K562 (cell line): ENCODE results near the gene RBMX.

ENCODE experiments used
- FOXA3 ChIP-seq, 2 experiments: fragments of 450-650 bp in 1 of 2; sonication (generic) in 1 of 2; formaldehyde crosslinking; IDR thresholded peaks in 1 of 2; conservative IDR thresholded peaks in 1 of 2; 2 replicates each; pipeline versions ENCODE4 v1.4.0 to v1.8.0; 2020 to 2022; ENCODE audit warnings: mild to moderate bottlenecking in 2 of 2, missing genetic modification reagents in 1 of 2
- RB1 ChIP-seq: fragments of 450-650 bp; IDR thresholded peaks from 2 replicates; pipeline ENCODE4 v1.6.1; 2017; ENCODE audit warnings: low read depth, mild to moderate bottlenecking
- ZNF24 ChIP-seq: fragments of 450-650 bp; IDR thresholded peaks from 2 replicates; pipeline ENCODE4 v1.6.1; 2016
- TF ChIP-seq, protein P1 (sequence below), 3 experiments: IDR thresholded peaks in 2 of 3; conservative IDR thresholded peaks in 1 of 3; 2 replicates each; pipeline ENCODE4 v1.5.1; 2011 to 2012; ENCODE audit warnings: low read length in 3 of 3, mild to moderate bottlenecking in 3 of 3, control low read depth in 2 of 3, improper control_type of control experiment in 1 of 3, inconsistent platforms in 1 of 3, low read depth in 1 of 3, mixed read lengths in 1 of 3, moderate library complexity in 1 of 3; ENCODE audit not compliant: insufficient read depth in 2 of 3

- TF ChIP-seq FOXA3 (CRISPR knock-in tag; conservative IDR thresholded peaks at IDR 0.05 in 1 of 2, IDR thresholded peaks at IDR 0.05 in 1 of 2) (no peak), RB1 (no peak), ZNF24 (no peak)
- TF ChIP-seq, protein P1, sequence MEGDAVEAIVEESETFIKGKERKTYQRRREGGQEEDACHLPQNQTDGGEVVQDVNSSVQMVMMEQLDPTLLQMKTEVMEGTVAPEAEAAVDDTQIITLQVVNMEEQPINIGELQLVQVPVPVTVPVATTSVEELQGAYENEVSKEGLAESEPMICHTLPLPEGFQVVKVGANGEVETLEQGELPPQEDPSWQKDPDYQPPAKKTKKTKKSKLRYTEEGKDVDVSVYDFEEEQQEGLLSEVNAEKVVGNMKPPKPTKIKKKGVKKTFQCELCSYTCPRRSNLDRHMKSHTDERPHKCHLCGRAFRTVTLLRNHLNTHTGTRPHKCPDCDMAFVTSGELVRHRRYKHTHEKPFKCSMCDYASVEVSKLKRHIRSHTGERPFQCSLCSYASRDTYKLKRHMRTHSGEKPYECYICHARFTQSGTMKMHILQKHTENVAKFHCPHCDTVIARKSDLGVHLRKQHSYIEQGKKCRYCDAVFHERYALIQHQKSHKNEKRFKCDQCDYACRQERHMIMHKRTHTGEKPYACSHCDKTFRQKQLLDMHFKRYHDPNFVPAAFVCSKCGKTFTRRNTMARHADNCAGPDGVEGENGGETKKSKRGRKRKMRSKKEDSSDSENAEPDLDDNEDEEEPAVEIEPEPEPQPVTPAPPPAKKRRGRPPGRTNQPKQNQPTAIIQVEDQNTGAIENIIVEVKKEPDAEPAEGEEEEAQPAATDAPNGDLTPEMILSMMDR (IDR thresholded peaks at IDR 0.05 in 2 of 3, conservative IDR thresholded peaks at IDR 0.05 in 1 of 3; ENCODE audit: insufficient read depth in 2 of 3, low read depth in 1 of 3, low read length in 3 of 3) = no peak
Measured at GRCh38 chrX:136847874-136848273, 32.7 kb downstream of the RBMX start.
